Hepatocyte (in vitro differentiated cells): Measurements from ENCODE around the gene MTHFR. TPM values are rescaled to one million over a fixed set of nuclear protein-coding genes. Genes with fewer than 3 reads are reported as not detected.

Experiments
- DNase-seq: peaks from one replicate; pipeline ENCODE4 v3.0.0-alpha.2; 2016; ENCODE audit warnings: low spot score
- H2AFZ ChIP-seq: fragments of 200-600 bp; sonication (generic); 2 replicates; pipeline ENCODE4 v1.6.0; 2016; ENCODE audit warnings: antibody characterized with exemption, mild to moderate bottlenecking
- H3K27ac ChIP-seq: fragments of 200-600 bp; sonication (generic); 2 replicates; pipeline ENCODE4 v1.5.1; 2016; ENCODE audit warnings: mild to moderate bottlenecking
- H3K27me3 ChIP-seq: fragments of 200-600 bp; sonication (generic); 2 replicates; pipeline ENCODE4 v1.6.1; 2016
- H3K36me3 ChIP-seq: fragments of 200-600 bp; sonication (generic); replicated peaks from 2 replicates; pipeline ENCODE4 v1.5.1; 2016; ENCODE audit warnings: low read depth; ENCODE audit not compliant: insufficient read depth
- H3K4me1 ChIP-seq: fragments of 200-600 bp; sonication (generic); 2 replicates; pipeline ENCODE4 v1.5.1; 2016; ENCODE audit warnings: mild to moderate bottlenecking, moderate library complexity; ENCODE audit not compliant: insufficient read depth
- H3K4me2 ChIP-seq: fragments of 200-600 bp; sonication (generic); 2 replicates; pipeline ENCODE4 v1.6.0; 2016
- H3K4me3 ChIP-seq: fragments of 200-600 bp; sonication (generic); 2 replicates; pipeline ENCODE4 v1.5.1; 2016; ENCODE audit warnings: mild to moderate bottlenecking
- H3K79me2 ChIP-seq: fragments of 200-600 bp; sonication (generic); 2 replicates; pipeline ENCODE4 v1.6.0; 2017; ENCODE audit warnings: mild to moderate bottlenecking
- H3K9me2 ChIP-seq: fragments of 200-600 bp; sonication (generic); replicated peaks from 2 replicates; pipeline ENCODE4 v1.6.0; 2017; ENCODE audit warnings: mild to moderate bottlenecking; ENCODE audit not compliant: insufficient read depth
- H3K9me3 ChIP-seq: fragments of 200-600 bp; sonication (generic); 2 replicates; pipeline ENCODE4 v1.5.1; 2016; ENCODE audit warnings: low read depth, mild to moderate bottlenecking
- H4K20me1 ChIP-seq: fragments of 200-600 bp; sonication (generic); 2 replicates; pipeline ENCODE4 v1.6.0; 2016; ENCODE audit warnings: mild to moderate bottlenecking; ENCODE audit not compliant: insufficient read depth, poor library complexity, severe bottlenecking
- EZH2 ChIP-seq: fragments of 200-600 bp; sonication (generic); IDR thresholded peaks from 2 replicates; pipeline ENCODE4 v1.6.1; 2016; ENCODE audit warnings: antibody characterized with exemption, mild to moderate bottlenecking, borderline replicate concordance
- EZH2phosphoT487 ChIP-seq: fragments of 200-600 bp; sonication (generic); IDR thresholded peaks from one replicate; pipeline ENCODE4 v1.6.1; 2018; ENCODE audit warnings: antibody characterized with exemption, mild to moderate bottlenecking, low read depth, moderate library complexity; ENCODE audit not compliant: unreplicated experiment, severe bottlenecking
- WGBS: methylation state at CpG from one replicate; pipeline ENCODE4 v1.1.6; 2016; ENCODE audit warnings: low lambda C conversion rate; ENCODE audit errors: missing lambda C conversion rate; 5-methylcytosine and 5-hydroxymethylcytosine counted together
- polyA plus RNA-seq: library from polyadenylated mRNA; unstranded; fragments of >200 nt; fragmentation: Nextera tagmentation; extraction: Ambion mirVana; gene quantifications from 2 replicates; pipeline ENCODE4 v1.2.1, GENCODE V29; 2016
- total RNA-seq: library from RNA; depleted of rRNA; stranded (reverse); fragments of >200 nt; gene quantifications from 2 replicates; pipeline ENCODE4 v1.2.3, GENCODE V29; 2014
- TF ChIP-seq, protein P1 (sequence below): fragments of 200-600 bp; sonication (generic); IDR thresholded peaks from 2 replicates; pipeline ENCODE4 v1.5.1; 2016; ENCODE audit warnings: antibody characterized with exemption, mild to moderate bottlenecking; ENCODE audit not compliant: poor library complexity

Gene MTHFR
- total and polyA plus RNA-seq, 2 experiments from 2014 or later = 17.6 to 31.0 TPM

DNA sequence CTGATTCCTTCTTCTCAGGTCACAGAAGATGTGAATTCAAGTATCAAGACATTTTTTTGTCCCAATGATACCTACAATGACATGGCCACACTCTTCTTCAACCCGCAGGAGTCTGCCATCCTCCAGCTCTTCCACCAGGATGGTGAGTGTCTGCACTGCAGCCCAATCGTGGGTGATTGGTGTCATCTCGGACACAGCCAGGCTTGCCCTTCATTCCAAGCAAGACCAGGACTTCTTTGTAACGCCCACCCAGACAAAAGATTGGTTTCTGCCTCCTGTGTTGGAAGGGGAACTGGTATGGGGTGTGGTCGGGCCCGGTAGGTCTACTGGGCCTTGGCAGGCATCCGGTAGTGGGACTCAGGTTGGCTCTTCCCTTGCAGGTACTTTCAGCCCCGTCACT is 27.7 kb upstream of the MTHFR start:
- H3K9me2 ChIP-seq = no peaks in the 10 kb centered on the region

DNA sequence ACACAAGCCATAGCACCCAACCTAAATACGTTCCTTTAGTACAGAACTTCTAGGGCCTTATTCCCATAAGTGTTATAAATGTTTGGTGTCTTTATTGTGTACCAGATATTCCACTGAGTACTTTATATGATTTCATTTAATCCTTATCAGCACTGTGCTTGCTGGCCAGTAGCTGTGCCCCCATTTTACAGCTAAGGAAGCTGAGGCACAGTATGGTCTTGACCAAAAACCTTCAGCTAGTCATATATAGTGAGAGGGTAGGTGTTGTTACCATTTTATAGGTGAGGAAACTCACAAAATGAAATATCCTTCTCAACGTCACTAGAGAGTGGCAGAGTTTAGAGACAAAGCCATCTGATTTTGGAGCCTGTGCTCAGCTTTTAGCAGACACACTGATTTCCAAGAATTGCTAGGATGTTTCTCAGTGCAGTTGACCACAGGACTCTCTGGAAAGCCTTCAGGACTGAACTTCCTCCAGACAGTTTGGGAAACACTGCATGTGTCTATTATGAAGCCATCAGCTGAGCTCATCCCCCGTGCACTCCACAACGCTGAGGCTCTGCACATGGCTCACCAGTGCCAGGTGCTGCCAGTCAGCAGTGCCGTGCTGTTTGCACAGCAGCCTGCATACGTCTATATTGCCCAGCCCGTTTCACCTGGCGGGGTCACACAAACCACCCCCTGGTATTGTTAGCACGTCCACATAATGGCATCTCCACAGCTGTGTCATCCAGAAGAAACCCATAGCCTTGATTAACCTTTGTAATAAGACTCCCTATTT is 26.4 kb upstream of the MTHFR start:
- 93% methylated on average over 9 of the region's 9 CpGs for WGBS
- Histone ChIP-seq H3K36me3 (no peaks in the 10 kb centered on the region), H3K27me3 (no peaks in the 10 kb centered on the region), H2AFZ (no peak overlapping the region), H3K79me2 (no peaks in the 10 kb centered on the region), H3K4me1 (peaks cover 4% of the 10 kb centered on the region), H4K20me1 (peaks cover 6% of the 10 kb centered on the region), H3K9me3 (no peaks in the 10 kb centered on the region), H3K27ac (no peak overlapping the region), H3K4me3 (no peak overlapping the region), H3K4me2 (no peak overlapping the region), H3K9me2 (no peaks in the 10 kb centered on the region)
- TF ChIP-seq EZH2phosphoT487 = no peak
- TF ChIP-seq EZH2 = no peak
- TF ChIP-seq, protein P1, sequence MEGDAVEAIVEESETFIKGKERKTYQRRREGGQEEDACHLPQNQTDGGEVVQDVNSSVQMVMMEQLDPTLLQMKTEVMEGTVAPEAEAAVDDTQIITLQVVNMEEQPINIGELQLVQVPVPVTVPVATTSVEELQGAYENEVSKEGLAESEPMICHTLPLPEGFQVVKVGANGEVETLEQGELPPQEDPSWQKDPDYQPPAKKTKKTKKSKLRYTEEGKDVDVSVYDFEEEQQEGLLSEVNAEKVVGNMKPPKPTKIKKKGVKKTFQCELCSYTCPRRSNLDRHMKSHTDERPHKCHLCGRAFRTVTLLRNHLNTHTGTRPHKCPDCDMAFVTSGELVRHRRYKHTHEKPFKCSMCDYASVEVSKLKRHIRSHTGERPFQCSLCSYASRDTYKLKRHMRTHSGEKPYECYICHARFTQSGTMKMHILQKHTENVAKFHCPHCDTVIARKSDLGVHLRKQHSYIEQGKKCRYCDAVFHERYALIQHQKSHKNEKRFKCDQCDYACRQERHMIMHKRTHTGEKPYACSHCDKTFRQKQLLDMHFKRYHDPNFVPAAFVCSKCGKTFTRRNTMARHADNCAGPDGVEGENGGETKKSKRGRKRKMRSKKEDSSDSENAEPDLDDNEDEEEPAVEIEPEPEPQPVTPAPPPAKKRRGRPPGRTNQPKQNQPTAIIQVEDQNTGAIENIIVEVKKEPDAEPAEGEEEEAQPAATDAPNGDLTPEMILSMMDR = no peak
- no peak for DNase-seq

More for the DNA sequence above, 27.7 kb upstream of the MTHFR start:
- H3K27ac ChIP-seq = no peak overlapping the region
- 95% methylated on average over 8 of the region's 8 CpGs for WGBS
- no peaks in the 10 kb centered on the region for H3K9me3 ChIP-seq
- H3K27me3 ChIP-seq = no peaks in the 10 kb centered on the region
- H3K79me2 ChIP-seq = no peaks in the 10 kb centered on the region
- no peak for TF ChIP-seq EZH2
- TF ChIP-seq, protein P1 = no peak
- TF ChIP-seq EZH2phosphoT487 = no peak
- H2AFZ ChIP-seq = no peak overlapping the region
- H3K4me3 ChIP-seq = no peak overlapping the region
- no peak for DNase-seq
- no peak overlapping the region for H3K4me2 ChIP-seq
- H3K4me1 ChIP-seq = peaks cover 4% of the 10 kb centered on the region
- H3K36me3 ChIP-seq = no peaks in the 10 kb centered on the region
- H4K20me1 ChIP-seq = peaks cover 3% of the 10 kb centered on the region

DNA sequence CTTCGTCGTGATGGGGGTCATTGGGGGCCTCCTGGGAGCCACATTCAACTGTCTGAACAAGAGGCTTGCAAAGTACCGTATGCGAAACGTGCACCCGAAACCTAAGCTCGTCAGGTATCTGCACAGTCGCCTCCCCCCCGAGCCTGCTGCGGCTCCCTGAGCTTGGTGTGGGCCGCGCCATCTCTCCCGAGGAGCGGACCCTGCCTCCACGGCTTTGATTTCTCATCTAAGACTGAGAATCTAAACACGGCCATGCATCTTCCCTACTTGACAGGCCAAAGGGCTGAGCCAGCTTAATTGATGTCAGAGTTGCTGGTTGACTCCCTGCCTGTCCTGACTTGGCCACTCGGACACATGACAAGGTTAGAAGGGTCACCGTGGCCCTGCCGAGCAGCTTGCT is 22.7 kb upstream of the MTHFR start:
- WGBS = 97% methylated on average over 16 of the region's 19 CpGs
- H3K27me3 ChIP-seq = no peaks in the 10 kb centered on the region
- no peak for TF ChIP-seq EZH2phosphoT487
- no peak for TF ChIP-seq EZH2
- TF ChIP-seq, protein P1 = no peak
- no peak overlapping the region for H3K4me2 ChIP-seq
- H3K9me3 ChIP-seq = no peaks in the 10 kb centered on the region
- no peak for DNase-seq
- H3K79me2 ChIP-seq = no peaks in the 10 kb centered on the region
- no peak overlapping the region for H2AFZ ChIP-seq
- H3K27ac ChIP-seq = no peak overlapping the region
- H3K4me3 ChIP-seq = no peak overlapping the region
- peaks cover 3% of the 10 kb centered on the region for H4K20me1 ChIP-seq
- no peaks in the 10 kb centered on the region for H3K36me3 ChIP-seq
- H3K9me2 ChIP-seq = no peaks in the 10 kb centered on the region
- H3K4me1 ChIP-seq = no peaks in the 10 kb centered on the region
